ENCODE results near the gene AP5S1. TPM values are rescaled to one million over a fixed set of nuclear protein-coding genes. Genes with fewer than 3 reads are reported as not detected.
"Not testable (repeated sequence)": the region's sequence is repeated elsewhere in the genome, so short reads cannot be mapped to it uniquely, and the experiment has no call there.

AP5S1 gene
- total RNA-seq, 1 donor from 2014 or later, result 12.8 TPM

- Mint-ChIP-seq H3K36me3 (ENCODE audit: low read depth) (peaks cover 13% of the 10 kb centered on the region), H3K4me1 (ENCODE audit: low read depth) (peaks cover 22% of the 10 kb centered on the region)
- H3K9me3 Mint-ChIP-seq; intact Hi-C loops (cut with micrococcal nuclease); DNase-seq (ENCODE audit: low spot score); H3K27ac Mint-ChIP-seq; H3K27me3 Mint-ChIP-seq (ENCODE audit: low read depth); H3K4me3 Mint-ChIP-seq (ENCODE audit: low read depth): not testable (repeated sequence)
Measured at GRCh38 chr20:3843990-3844619, 23.8 kb downstream of the AP5S1 start.

- H3K27ac Mint-ChIP-seq, result peak overlapping the region; percentile 62
Measured at GRCh38 chr20:3846378-3846739, 26.0 kb downstream of the AP5S1 start.

GRCh38 chr20:3846740-3847428 lies 26.5 kb downstream of the AP5S1 start, which contains the start of gene MAVS:
Gene MAVS (plus strand): TSS chr20:3846834. CDS start chr20:3854625, 7,791 bp downstream.
- peak; percentile 83 for DNase-seq (ENCODE audit: low spot score)
- Mint-ChIP-seq H3K9me3 (no peaks in the 10 kb centered on the region), H3K4me3 (ENCODE audit: low read depth) (peak within 1 kb of the TSS; percentile 90), H3K27me3 (ENCODE audit: low read depth) (no peaks in the 10 kb centered on the region), H3K27ac (peak within 1 kb of the TSS; percentile 79), H3K4me1 (ENCODE audit: low read depth) (peaks cover 17% of the 10 kb centered on the region), H3K36me3 (ENCODE audit: low read depth) (peaks cover 17% of the 10 kb centered on the region)
- intact Hi-C loops (cut with micrococcal nuclease), result loop anchor here (1.0 to 2.0 kb wide), 2 partner anchors 27 to 60 kb away; partner anchors contain the start of genes AP5S1 and CENPB

More at GRCh38 chr20:3846378-3846739, 26.0 kb downstream of the AP5S1 start:
- peaks cover 17% of the 10 kb centered on the region for H3K36me3 Mint-ChIP-seq (ENCODE audit: low read depth)
- H3K4me1 Mint-ChIP-seq (ENCODE audit: low read depth), result peaks cover 17% of the 10 kb centered on the region
- H3K9me3 Mint-ChIP-seq, result no peaks in the 10 kb centered on the region
- H3K27me3 Mint-ChIP-seq (ENCODE audit: low read depth), result no peaks in the 10 kb centered on the region
- H3K4me3 Mint-ChIP-seq (ENCODE audit: low read depth), result peak overlapping the region; percentile 90
- intact Hi-C loops (cut with micrococcal nuclease), result loop anchor here (1.0 to 2.0 kb wide), 2 partner anchors 26 to 60 kb away; partner anchors contain the start of genes AP5S1 and CENPB
- no peak for DNase-seq (ENCODE audit: low spot score)

DNA sequence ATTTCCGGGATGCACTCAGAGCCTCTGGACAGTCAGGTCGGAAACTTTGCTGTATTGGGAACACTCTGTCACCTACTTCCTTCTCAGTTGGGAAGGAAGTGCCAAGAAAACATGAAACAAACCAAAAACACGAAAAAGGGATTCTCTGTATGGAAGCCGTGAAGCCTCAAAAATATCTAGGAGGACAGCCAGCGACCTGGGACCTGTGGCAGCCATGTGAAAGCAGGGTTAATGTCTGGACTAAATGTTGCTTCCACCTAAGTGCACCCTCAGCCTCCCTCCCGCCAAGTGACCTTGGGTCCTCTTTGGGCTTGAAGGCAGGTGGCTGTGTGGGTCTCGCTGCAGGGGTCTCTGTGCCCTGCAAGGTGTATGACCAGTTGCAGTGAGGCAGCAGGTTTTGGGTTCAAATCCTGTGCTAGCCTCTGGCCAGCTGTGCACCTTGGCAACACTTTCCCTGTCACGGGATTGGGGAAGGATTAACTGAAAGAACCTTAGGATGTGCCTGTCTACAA lies 27.1 kb downstream of the AP5S1 start:
- Mint-ChIP-seq H3K27ac (peak overlapping the region; percentile 79), H3K4me3 (ENCODE audit: low read depth) (peak overlapping the region; percentile 90), H3K9me3 (no peaks in the 10 kb centered on the region), H3K36me3 (ENCODE audit: low read depth) (peaks cover 17% of the 10 kb centered on the region), H3K27me3 (ENCODE audit: low read depth) (no peaks in the 10 kb centered on the region), H3K4me1 (ENCODE audit: low read depth) (peaks cover 17% of the 10 kb centered on the region)
- no peak for DNase-seq (ENCODE audit: low spot score)
- intact Hi-C loops (cut with micrococcal nuclease), result loop anchor here (2.0 kb wide), 1 partner anchor 61 kb away; the partner anchor contains the start of gene CENPB

- Mint-ChIP-seq H3K27ac (peak overlapping the region; percentile 78), H3K36me3 (ENCODE audit: low read depth) (peaks cover 17% of the 10 kb centered on the region), H3K4me3 (ENCODE audit: low read depth) (peak overlapping the region; percentile 90), H3K9me3 (no peaks in the 10 kb centered on the region), H3K4me1 (ENCODE audit: low read depth) (peaks cover 17% of the 10 kb centered on the region), H3K27me3 (ENCODE audit: low read depth) (no peaks in the 10 kb centered on the region)
- intact Hi-C loops (cut with micrococcal nuclease), result no loop called here
- no peak for DNase-seq (ENCODE audit: low spot score)
Measured at GRCh38 chr20:3848565-3848964, 28.2 kb downstream of the AP5S1 start.

- intact Hi-C loops (cut with micrococcal nuclease), result loop anchor here (2.0 kb wide), 1 partner anchor 68 kb away; the partner anchor contains the start of gene CENPB
- H3K4me3 Mint-ChIP-seq (ENCODE audit: low read depth), result no peak overlapping the region
- no peak for DNase-seq (ENCODE audit: low spot score)
- H3K9me3 Mint-ChIP-seq, result no peaks in the 10 kb centered on the region
- peaks cover 39% of the 10 kb centered on the region for H3K36me3 Mint-ChIP-seq (ENCODE audit: low read depth)
- H3K4me1 Mint-ChIP-seq (ENCODE audit: low read depth), result peaks cover 5% of the 10 kb centered on the region
- no peak overlapping the region for H3K27ac Mint-ChIP-seq
- no peaks in the 10 kb centered on the region for H3K27me3 Mint-ChIP-seq (ENCODE audit: low read depth)
Measured at GRCh38 chr20:3854462-3854871, 34.1 kb downstream of the AP5S1 start.

DNA sequence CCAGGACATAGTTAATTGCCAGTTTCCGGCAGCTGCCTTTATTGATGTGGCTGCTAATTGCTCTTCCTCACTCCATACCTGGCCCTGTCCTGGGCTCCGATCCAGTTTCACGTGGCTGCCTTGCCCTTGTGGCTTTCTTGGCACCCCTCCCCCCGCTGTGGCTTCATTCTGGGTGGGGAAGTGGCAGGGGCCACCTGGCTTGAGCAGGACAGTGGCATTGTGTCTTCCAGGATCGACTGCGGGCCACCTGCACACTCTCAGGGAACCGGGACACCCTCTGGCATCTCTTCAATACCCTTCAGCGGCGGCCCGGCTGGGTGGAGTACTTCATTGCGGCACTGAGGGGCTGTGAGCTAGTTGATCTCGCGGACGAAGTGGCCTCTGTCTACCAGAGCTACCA lies 37.1 kb downstream of the AP5S1 start:
- no peak overlapping the region for H3K27ac Mint-ChIP-seq
- intact Hi-C loops (cut with micrococcal nuclease), result no loop called here
- no peak for DNase-seq (ENCODE audit: low spot score)

GRCh38 chr20:3858689-3859088 lies 38.3 kb downstream of the AP5S1 start:
- Mint-ChIP-seq H3K36me3 (ENCODE audit: low read depth) (peaks cover 74% of the 10 kb centered on the region), H3K27ac (no peak overlapping the region), H3K4me1 (ENCODE audit: low read depth) (peaks cover 5% of the 10 kb centered on the region), H3K4me3 (ENCODE audit: low read depth) (no peak overlapping the region), H3K9me3 (no peaks in the 10 kb centered on the region), H3K27me3 (ENCODE audit: low read depth) (no peaks in the 10 kb centered on the region)
- DNase-seq (ENCODE audit: low spot score), result no peak
- intact Hi-C loops (cut with micrococcal nuclease), result no loop called here

More for the DNA sequence above, 37.1 kb downstream of the AP5S1 start:
- Mint-ChIP-seq H3K36me3 (ENCODE audit: low read depth) (peaks cover 61% of the 10 kb centered on the region), H3K4me3 (ENCODE audit: low read depth) (no peak overlapping the region), H3K27me3 (ENCODE audit: low read depth) (no peaks in the 10 kb centered on the region), H3K9me3 (no peaks in the 10 kb centered on the region), H3K4me1 (ENCODE audit: low read depth) (peaks cover 5% of the 10 kb centered on the region)

GRCh38 chr20:3861191-3861590 lies 40.8 kb downstream of the AP5S1 start:
- no peaks in the 10 kb centered on the region for H3K9me3 Mint-ChIP-seq
- peaks cover 79% of the 10 kb centered on the region for H3K36me3 Mint-ChIP-seq (ENCODE audit: low read depth)
- no peaks in the 10 kb centered on the region for H3K27me3 Mint-ChIP-seq (ENCODE audit: low read depth)
- DNase-seq (ENCODE audit: low spot score), result no peak
- intact Hi-C loops (cut with micrococcal nuclease), result no loop called here
- H3K4me3 Mint-ChIP-seq (ENCODE audit: low read depth), result no peak overlapping the region
- H3K27ac Mint-ChIP-seq, result no peak overlapping the region
- H3K4me1 Mint-ChIP-seq (ENCODE audit: low read depth), result peaks cover 2% of the 10 kb centered on the region

DNA sequence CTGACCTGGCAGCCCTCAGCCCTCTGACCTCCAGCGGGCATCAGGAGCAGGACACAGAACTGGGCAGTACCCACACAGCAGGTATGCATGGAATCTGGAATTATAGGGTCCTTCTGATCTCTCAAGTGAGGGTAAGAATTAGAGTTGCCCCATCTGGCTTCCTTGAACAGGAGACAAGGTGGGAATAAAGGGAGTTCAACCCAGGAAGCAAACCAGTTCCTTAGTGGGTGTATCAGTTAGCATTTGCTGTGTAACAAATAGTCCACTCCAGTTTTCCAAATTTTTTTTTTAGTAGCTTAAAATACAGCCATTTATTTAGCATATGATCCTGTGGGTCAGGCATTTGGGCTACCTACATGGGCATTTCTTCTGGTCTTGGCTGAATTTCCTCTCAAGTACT lies 42.0 kb downstream of the AP5S1 start:
- DNase-seq (ENCODE audit: low spot score), result no peak
- Mint-ChIP-seq H3K9me3 (no peaks in the 10 kb centered on the region), H3K4me1 (ENCODE audit: low read depth) (no peaks in the 10 kb centered on the region), H3K27me3 (ENCODE audit: low read depth) (no peaks in the 10 kb centered on the region), H3K27ac (no peak overlapping the region), H3K36me3 (ENCODE audit: low read depth) (peaks cover 78% of the 10 kb centered on the region), H3K4me3 (ENCODE audit: low read depth) (no peak overlapping the region)
- intact Hi-C loops (cut with micrococcal nuclease), result no loop called here

- H3K36me3 Mint-ChIP-seq (ENCODE audit: low read depth), result peaks cover 80% of the 10 kb centered on the region
- no peak overlapping the region for H3K4me3 Mint-ChIP-seq (ENCODE audit: low read depth)
- H3K27me3 Mint-ChIP-seq (ENCODE audit: low read depth), result no peaks in the 10 kb centered on the region
- intact Hi-C loops (cut with micrococcal nuclease), result no loop called here
- DNase-seq (ENCODE audit: low spot score), result no peak
- H3K4me1 Mint-ChIP-seq (ENCODE audit: low read depth), result no peaks in the 10 kb centered on the region
- no peaks in the 10 kb centered on the region for H3K9me3 Mint-ChIP-seq
- no peak overlapping the region for H3K27ac Mint-ChIP-seq
Measured at GRCh38 chr20:3863317-3863716, 43.0 kb downstream of the AP5S1 start.

DNA sequence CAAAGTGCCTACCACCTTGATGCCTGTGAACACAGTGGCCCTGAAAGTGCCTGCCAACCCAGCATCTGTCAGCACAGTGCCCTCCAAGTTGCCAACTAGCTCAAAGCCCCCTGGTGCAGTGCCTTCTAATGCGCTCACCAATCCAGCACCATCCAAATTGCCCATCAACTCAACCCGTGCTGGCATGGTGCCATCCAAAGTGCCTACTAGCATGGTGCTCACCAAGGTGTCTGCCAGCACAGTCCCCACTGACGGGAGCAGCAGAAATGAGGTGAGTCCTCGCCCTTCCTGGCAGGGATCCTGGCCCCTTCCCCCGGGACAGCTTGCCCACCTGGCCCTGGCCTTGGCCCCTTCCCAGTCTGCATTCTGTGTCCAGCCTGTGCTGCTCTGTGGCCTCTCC lies 44.2 kb downstream of the AP5S1 start:
- Mint-ChIP-seq H3K27me3 (ENCODE audit: low read depth) (no peaks in the 10 kb centered on the region), H3K9me3 (no peaks in the 10 kb centered on the region), H3K4me1 (ENCODE audit: low read depth) (no peaks in the 10 kb centered on the region), H3K36me3 (ENCODE audit: low read depth) (peaks cover 70% of the 10 kb centered on the region), H3K4me3 (ENCODE audit: low read depth) (no peak overlapping the region), H3K27ac (no peak overlapping the region)
- no peak for DNase-seq (ENCODE audit: low spot score)
- intact Hi-C loops (cut with micrococcal nuclease), result no loop called here
